HepG2 (cell line): ENCODE data around the gene EHD1. TPM values are rescaled to one million over a fixed set of nuclear protein-coding genes. Genes with fewer than 3 reads are reported as not detected.

Source experiments
- CTCF ChIP-seq: sonication (generic); formaldehyde crosslinking; IDR thresholded peaks from 2 replicates; pipeline ENCODE4 v1.5.0; 2020; ENCODE audit warnings: mild to moderate bottlenecking, missing genetic modification reagents, moderate library complexity
- PBX2 ChIP-seq: IDR thresholded peaks from 2 replicates; pipeline ENCODE4 v1.6.1; 2016; ENCODE audit warnings: control low read depth
- THAP11 ChIP-seq: IDR thresholded peaks from 2 replicates; pipeline ENCODE4 v1.6.1; 2016; ENCODE audit warnings: missing biosample characterization, missing genetic modification reagents
- UBTF ChIP-seq: sonication (generic); formaldehyde crosslinking; IDR thresholded peaks from 2 replicates; pipeline ENCODE4 v1.4.0; 2020; ENCODE audit warnings: mild to moderate bottlenecking, missing genetic modification reagents
- ZFP90 ChIP-seq: sonication (generic); formaldehyde crosslinking; IDR thresholded peaks from 2 replicates; pipeline ENCODE4 v1.8.0; 2022; ENCODE audit warnings: missing genetic modification reagents, mild to moderate bottlenecking, inconsistent platforms, borderline replicate concordance
- ZNF460 ChIP-seq: sonication (generic); formaldehyde crosslinking; IDR thresholded peaks from 2 replicates; pipeline ENCODE4 v1.5.1; 2020; ENCODE audit warnings: missing genetic modification reagents, mild to moderate bottlenecking, borderline replicate concordance
- ZNF558 ChIP-seq: sonication (generic); formaldehyde crosslinking; IDR thresholded peaks from 2 replicates; pipeline ENCODE4 v1.9.0; 2022; ENCODE audit warnings: mild to moderate bottlenecking, missing genetic modification reagents, borderline replicate concordance
- ZNF607 ChIP-seq: sonication (generic); formaldehyde crosslinking; IDR thresholded peaks from 2 replicates; pipeline ENCODE4 v1.5.1; 2020; ENCODE audit warnings: missing genetic modification reagents, mild to moderate bottlenecking, borderline replicate concordance
- ZNF646 ChIP-seq: sonication (generic); formaldehyde crosslinking; IDR thresholded peaks from 2 replicates; pipeline ENCODE4 v1.9.0; 2021; ENCODE audit warnings: mild to moderate bottlenecking, missing genetic modification reagents
- ZNF652 ChIP-seq: IDR thresholded peaks from 2 replicates; pipeline ENCODE4 v1.6.1; 2016; ENCODE audit warnings: low read depth, borderline replicate concordance
- ZNF770 ChIP-seq: sonication (generic); formaldehyde crosslinking; IDR thresholded peaks from 2 replicates; pipeline ENCODE4 v1.5.0; 2020; ENCODE audit warnings: mild to moderate bottlenecking, missing genetic modification reagents
- polyA plus RNA-seq, 8 experiments: library from polyadenylated mRNA; depleted of rRNA in 3 of 8; stranded (reverse) in 7 of 8; unstranded in 1 of 8; fragments of >200 nt; fragmentation: Illumina TruSeq in 4 of 8; extraction: Trizol in 4 of 8; gene quantifications; 2 replicates each; pipeline versions ENCODE4 v1.2.1 to v1.2.3, GENCODE V29; 2011 to 2016; ENCODE audit warnings: low read depth in 4 of 8, missing spikeins in 1 of 8, mixed read lengths in 1 of 8; ENCODE audit not compliant: insufficient read depth in 1 of 8
- total RNA-seq, 5 experiments: library from RNA; depleted of rRNA; stranded (reverse); fragments of >200 nt; fragmentation: Illumina TruSeq; extraction: Trizol; gene quantifications; 2 replicates each; pipeline ENCODE4 v1.2.3, GENCODE V29; 2016; ENCODE audit warnings: low read depth in 1 of 5

Gene EHD1
- total and polyA plus RNA-seq, 2 of the 13 experiments (the other 11 are each of a cell fraction or from before 2014, with no cell fraction given), result 23.6 to 26.6 TPM

GRCh38 chr11:64844330-64845128 lies 33.9 kb downstream of the EHD1 start, which contains the start of gene CDC42BPG (continued):
- no peak for TF ChIP-seq ZNF646
- no peak for TF ChIP-seq PBX2
- peak; percentile 58 for TF ChIP-seq CTCF (CRISPR knock-in tag)
- no peak for TF ChIP-seq ZFP90 (CRISPR knock-in tag)
- TF ChIP-seq UBTF (CRISPR knock-in tag), result peak; percentile 54; the same call in 1 of the 2 replicates
- no peak for TF ChIP-seq ZNF558 (CRISPR knock-in tag)
- no peak for TF ChIP-seq ZNF607
- TF ChIP-seq ZNF460 (CRISPR knock-in tag), result no peak
- TF ChIP-seq ZNF652 (CRISPR knock-in tag), result no peak
- peak; percentile 36; the same call in 1 of the 2 replicates for TF ChIP-seq ZNF770 (CRISPR knock-in tag)
- TF ChIP-seq THAP11, result peak; percentile 92
